RWPE1 (cell line): ENCODE measurements around the gene PRAME.

Source experiments
- CTCF ChIA-PET: fragments of 350-600 bp; sonication (Branson Sonifier 250); formaldehyde crosslinking; extraction: SDS; loops from one replicate; lab custom pipeline; 2021; lab: Yijun Ruan, JAX
- POLR2A ChIA-PET: fragments of 400-600 bp; formaldehyde crosslinking; extraction: SDS; loops from one replicate; lab custom pipeline; 2020; ENCODE audit warnings: antibody characterized with exemption; ENCODE audit not compliant: low non-redundant PET; lab: Yijun Ruan, JAX
- DNase-seq: peaks from one replicate; pipeline ENCODE4 v3.0.0; 2012; ENCODE audit warnings: low spot score
- H3K27ac ChIP-seq: fragments of 450-650 bp; 2 replicates; pipeline ENCODE4 v1.5.1; 2017
- TF ChIP-seq, protein P1 (sequence below): fragments of 450-650 bp; conservative IDR thresholded peaks from 2 replicates; pipeline ENCODE4 v1.5.1; 2017; ENCODE audit warnings: low read depth, mild to moderate bottlenecking

PRAME gene

DNA sequence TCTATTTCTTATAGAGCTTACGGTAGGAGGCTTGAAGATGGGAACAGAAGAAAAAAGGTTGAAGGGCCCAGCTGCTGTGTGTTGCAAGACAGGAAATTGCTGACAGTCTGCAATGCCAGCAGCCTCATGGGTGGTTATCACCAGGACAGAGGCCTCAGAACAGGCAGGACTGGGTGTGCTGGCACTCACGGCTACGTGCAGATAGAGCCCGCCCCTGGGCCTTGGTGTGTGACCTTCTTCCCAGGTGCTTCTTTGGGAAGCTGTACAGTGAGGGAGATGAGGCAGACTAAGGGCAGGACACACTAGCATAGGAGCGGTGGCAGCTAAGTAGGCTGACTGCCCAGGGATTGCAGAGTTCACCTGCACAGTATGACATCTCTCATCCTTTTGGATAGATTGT, 12.6 kb downstream of the PRAME start:
- TF ChIP-seq, protein P1, sequence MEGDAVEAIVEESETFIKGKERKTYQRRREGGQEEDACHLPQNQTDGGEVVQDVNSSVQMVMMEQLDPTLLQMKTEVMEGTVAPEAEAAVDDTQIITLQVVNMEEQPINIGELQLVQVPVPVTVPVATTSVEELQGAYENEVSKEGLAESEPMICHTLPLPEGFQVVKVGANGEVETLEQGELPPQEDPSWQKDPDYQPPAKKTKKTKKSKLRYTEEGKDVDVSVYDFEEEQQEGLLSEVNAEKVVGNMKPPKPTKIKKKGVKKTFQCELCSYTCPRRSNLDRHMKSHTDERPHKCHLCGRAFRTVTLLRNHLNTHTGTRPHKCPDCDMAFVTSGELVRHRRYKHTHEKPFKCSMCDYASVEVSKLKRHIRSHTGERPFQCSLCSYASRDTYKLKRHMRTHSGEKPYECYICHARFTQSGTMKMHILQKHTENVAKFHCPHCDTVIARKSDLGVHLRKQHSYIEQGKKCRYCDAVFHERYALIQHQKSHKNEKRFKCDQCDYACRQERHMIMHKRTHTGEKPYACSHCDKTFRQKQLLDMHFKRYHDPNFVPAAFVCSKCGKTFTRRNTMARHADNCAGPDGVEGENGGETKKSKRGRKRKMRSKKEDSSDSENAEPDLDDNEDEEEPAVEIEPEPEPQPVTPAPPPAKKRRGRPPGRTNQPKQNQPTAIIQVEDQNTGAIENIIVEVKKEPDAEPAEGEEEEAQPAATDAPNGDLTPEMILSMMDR: no peak
- ChIA-PET CTCF (no interaction called here), POLR2A (no interaction called here)
- H3K27ac ChIP-seq: no peak overlapping the region
- no peak for DNase-seq

GRCh38 chr22:22545084-22545483, 14.0 kb downstream of the PRAME start:
- TF ChIP-seq, protein P1: no peak
- POLR2A ChIA-PET: no interaction called here
- H3K27ac ChIP-seq: no peak overlapping the region
- CTCF ChIA-PET: interaction anchor here (0.7 kb wide), 1 partner anchor 15 kb away, joined by 3 read pairs; no protein-coding TSS in a partner anchor
- DNase-seq: no peak

DNA sequence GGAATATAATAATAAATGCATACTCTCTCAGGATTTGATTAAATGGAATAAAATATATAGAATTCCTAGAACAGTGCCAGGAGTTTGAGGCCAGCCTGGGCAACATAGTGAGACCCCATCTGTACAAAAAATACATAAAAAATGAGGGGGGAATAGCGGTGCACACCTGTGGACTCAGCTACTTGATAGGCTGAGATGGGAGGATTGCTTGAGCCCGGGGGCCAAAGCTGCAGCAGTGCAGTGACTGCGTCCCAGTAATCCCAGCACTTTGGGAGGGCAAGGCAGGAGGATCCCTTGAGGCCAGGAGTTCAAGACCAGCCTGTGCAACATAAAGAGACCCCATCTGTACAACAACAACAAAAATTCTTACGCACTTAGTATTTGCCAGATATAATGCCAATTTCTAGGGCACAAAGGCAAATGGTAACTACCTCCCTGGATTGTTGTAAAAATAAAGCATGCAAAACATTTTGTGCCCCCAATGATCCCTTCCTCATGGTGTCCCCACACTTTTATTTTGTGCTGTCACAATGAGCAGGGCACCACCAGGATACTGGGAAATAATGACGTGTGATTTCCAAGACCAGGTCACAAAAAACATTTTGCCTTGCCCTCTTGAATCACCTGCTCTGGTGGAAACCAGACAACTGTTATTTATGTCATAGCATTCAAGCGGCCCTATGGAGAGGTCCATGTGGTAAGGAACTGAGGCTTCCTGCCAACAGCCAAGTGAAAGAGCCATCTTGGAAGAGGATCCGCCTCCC, 20.7 kb downstream of the PRAME start:
- TF ChIP-seq, protein P1: no peak
- ChIA-PET CTCF (no interaction called here), POLR2A (no interaction called here)
- H3K27ac ChIP-seq: no peak overlapping the region
- no peak for DNase-seq

- no peak for DNase-seq
- CTCF ChIA-PET: no interaction called here
- TF ChIP-seq, protein P1: no peak
- POLR2A ChIA-PET: no interaction called here
- H3K27ac ChIP-seq: no peak overlapping the region
These were observed 22.1 kb downstream of the PRAME start for GRCh38 chr22:22536916-22537315.

DNA sequence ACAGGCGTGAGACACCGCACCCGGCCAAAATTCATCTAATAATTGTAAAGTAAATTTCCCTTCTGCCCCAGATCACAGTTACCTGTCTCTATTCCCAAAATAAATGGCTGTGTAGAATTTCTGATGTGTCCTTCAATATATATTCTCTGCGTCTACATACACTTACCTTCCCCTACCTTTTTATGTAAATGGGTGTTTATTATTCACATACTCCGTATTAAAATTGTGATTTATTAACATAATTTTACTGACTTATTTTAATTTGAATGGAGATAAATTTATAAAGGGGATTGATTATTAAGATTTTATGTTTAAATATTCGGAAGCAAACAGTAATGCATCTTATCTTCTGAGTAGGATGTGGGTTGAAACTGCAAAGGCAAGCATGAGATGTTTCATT, 22.6 kb downstream of the PRAME start:
- H3K27ac ChIP-seq: no peak overlapping the region
- CTCF ChIA-PET: no interaction called here
- DNase-seq: no peak
- TF ChIP-seq, protein P1: no peak
- POLR2A ChIA-PET: no interaction called here

GRCh38 chr22:22535662-22536061, 23.4 kb downstream of the PRAME start:
- CTCF ChIA-PET: no interaction called here
- no peak overlapping the region for H3K27ac ChIP-seq
- no peak for DNase-seq
- TF ChIP-seq, protein P1: no peak
- POLR2A ChIA-PET: no interaction called here
